ENCODE data around the gene SIAE.

Gene SIAE

GRCh38 chr11:124673333-124674167 lies at the start of gene SIAE, which contains the start of gene SPA17:
SIAE (minus strand) TSS chr11:124673739; CDS start chr11:124673708, 31 bp downstream.
SPA17 (plus strand) TSS chr11:124673904; CDS start chr11:124675265, 1,361 bp downstream.
- peak; percentile 91 for DNase-seq

- no peak for DNase-seq
Observed at GRCh38 chr11:124722176-124722575, 48.6 kb upstream of the SIAE start.

GRCh38 chr11:124719534-124719933 lies 46.0 kb upstream of the SIAE start:
- DNase-seq: no peak

- DNase-seq: no peak
Observed at GRCh38 chr11:124718801-124719200, 45.3 kb upstream of the SIAE start.

- peak in 1 of 2 donors; percentile 34 for DNase-seq
Observed at GRCh38 chr11:124717786-124718651, 44.5 kb upstream of the SIAE start.

- no peak for DNase-seq
Observed at GRCh38 chr11:124717421-124717785, 43.9 kb upstream of the SIAE start.

GRCh38 chr11:124716591-124716990 lies 43.1 kb upstream of the SIAE start:
- DNase-seq: no peak

- no peak for DNase-seq
Observed at GRCh38 chr11:124712392-124712791, 38.9 kb upstream of the SIAE start.

GRCh38 chr11:124707829-124708228 lies 34.3 kb upstream of the SIAE start:
- no peak for DNase-seq

- no peak for DNase-seq
Observed at GRCh38 chr11:124700028-124700427, 26.5 kb upstream of the SIAE start.

GRCh38 chr11:124699547-124699946 lies 26.0 kb upstream of the SIAE start:
- DNase-seq: no peak

GRCh38 chr11:124693142-124693541 lies 19.6 kb upstream of the SIAE start:
- no peak for DNase-seq

GRCh38 chr11:124682443-124682842 lies 8.9 kb upstream of the SIAE start:
- no peak for DNase-seq

GRCh38 chr11:124681421-124681820 lies 7.9 kb upstream of the SIAE start:
- DNase-seq: no peak

- no peak for DNase-seq
Observed at GRCh38 chr11:124678416-124678815, 4.9 kb upstream of the SIAE start.

- DNase-seq: no peak
Observed at GRCh38 chr11:124676386-124676785, 2.8 kb upstream of the SIAE start.

- DNase-seq: no peak
Observed at GRCh38 chr11:124674571-124674970, 1.0 kb upstream of the SIAE start.

- no peak for DNase-seq
Observed at GRCh38 chr11:124674168-124674517, 604 bp upstream of the SIAE start.

- DNase-seq: no peak
Observed at GRCh38 chr11:124672536-124673215, 863 bp downstream of the SIAE start.

- DNase-seq: peak; percentile 47 to 48
Observed at GRCh38 chr11:124670732-124671131, 2.8 kb downstream of the SIAE start.

GRCh38 chr11:124669193-124669592 lies 4.3 kb downstream of the SIAE start:
- peak; percentile 34 to 73 for DNase-seq

- no peak for DNase-seq
Observed at GRCh38 chr11:124667601-124668000, 5.9 kb downstream of the SIAE start.

- no peak for DNase-seq
Observed at GRCh38 chr11:124663861-124664260, 9.7 kb downstream of the SIAE start.

Data from CD4-positive, alpha-beta T cell treated with Interferon alpha-2 for 1 hour (primary cell).